AG20443 (cell line): ENCODE results near the gene D2HGDH.
A peak's percentile ranks its signal among the peaks of the same experiment; 100 is the strongest.
"Not testable (repeated sequence)": the region's sequence is repeated elsewhere in the genome, so short reads cannot be mapped to it uniquely, and the experiment has no call there.

Experiments
- DNase-seq: peaks from one replicate; pipeline ENCODE4 v3.0.0; 2012; ENCODE audit warnings: low spot score, mixed read lengths

The D2HGDH gene

GRCh38 chr2:241808721-241809382 is 74.4 kb downstream of the D2HGDH start, which contains the start of gene NEU4:
Gene NEU4 (plus strand): TSS chr2:241809193. CDS start chr2:241814485, 5,292 bp downstream.
- no peak for DNase-seq

- DNase-seq = peak; percentile 9
Observed at GRCh38 chr2:241809383-241810306, 75.2 kb downstream of the D2HGDH start.

- DNase-seq = peak; percentile 14
Observed at GRCh38 chr2:241810307-241811200, 76.1 kb downstream of the D2HGDH start.

GRCh38 chr2:241811201-241811951 is 76.9 kb downstream of the D2HGDH start:
- peak; percentile 26 for DNase-seq

GRCh38 chr2:241811952-241812729 is 77.7 kb downstream of the D2HGDH start:
- no peak for DNase-seq

- DNase-seq = no peak
Observed at GRCh38 chr2:241812730-241813643, 78.6 kb downstream of the D2HGDH start.

- DNase-seq = no peak
Observed at GRCh38 chr2:241813644-241814392, 79.4 kb downstream of the D2HGDH start.

GRCh38 chr2:241814393-241814642 is 79.9 kb downstream of the D2HGDH start:
- DNase-seq = no peak

- DNase-seq = no peak
Observed at GRCh38 chr2:241814643-241815476, 80.4 kb downstream of the D2HGDH start.

- DNase-seq = no peak
Observed at GRCh38 chr2:241815477-241816430, 81.3 kb downstream of the D2HGDH start.

GRCh38 chr2:241816431-241817121 is 82.1 kb downstream of the D2HGDH start:
- DNase-seq = no peak

- DNase-seq = no peak
Observed at GRCh38 chr2:241817126-241817820, 82.8 kb downstream of the D2HGDH start.

GRCh38 chr2:241817821-241818215 is 83.4 kb downstream of the D2HGDH start:
- DNase-seq = not testable (repeated sequence)
